ENCODE results near the gene KLF2.
"Not testable (repeated sequence)": the region's sequence is repeated elsewhere in the genome, so short reads cannot be mapped to it uniquely, and the experiment has no call there.

KLF2 gene

DNA sequence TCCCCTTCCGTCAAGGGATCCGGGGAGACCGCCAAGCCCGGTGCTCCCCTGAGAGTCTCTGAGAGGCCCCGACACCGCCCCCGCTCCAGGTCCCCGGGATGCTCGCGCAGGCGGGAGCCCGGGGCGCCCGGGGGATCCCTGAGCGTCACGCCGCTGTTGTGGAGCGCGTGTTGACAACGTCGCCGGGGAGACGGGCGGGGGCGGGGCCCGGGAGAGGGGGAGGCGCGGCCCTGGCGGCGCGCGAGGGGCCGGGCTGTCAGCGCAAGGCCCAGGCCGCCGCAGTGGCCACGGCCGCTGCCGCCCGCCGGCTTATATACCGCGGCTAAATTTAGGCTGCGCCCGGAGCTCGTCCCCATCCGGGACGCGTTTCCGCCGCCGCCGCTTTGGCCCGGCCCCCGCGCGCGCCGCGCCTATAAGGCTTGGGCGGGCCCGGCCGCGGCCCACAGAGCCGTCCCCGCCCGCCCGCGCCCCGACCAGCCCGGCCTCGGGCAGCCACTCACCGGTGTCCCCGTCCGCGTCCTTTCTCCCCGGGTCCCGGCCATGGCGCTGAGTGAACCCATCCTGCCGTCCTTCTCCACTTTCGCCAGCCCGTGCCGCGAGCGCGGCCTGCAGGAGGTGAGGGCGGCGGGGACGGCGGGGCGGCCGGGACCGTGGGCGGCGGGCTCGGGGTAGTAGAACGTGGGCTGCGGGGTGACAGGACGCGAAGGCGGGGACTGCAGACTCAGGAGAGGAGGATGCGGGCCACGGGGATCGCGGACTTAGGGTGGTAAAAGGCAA lies at the start of gene KLF2:
TSS of gene KLF2 (plus strand) at position 443 of the 777 bp plus-strand sequence. CDS start at position 541, 98 bp downstream.
- DNase-seq (ENCODE audit: low spot score): peak; percentile 38

DNA sequence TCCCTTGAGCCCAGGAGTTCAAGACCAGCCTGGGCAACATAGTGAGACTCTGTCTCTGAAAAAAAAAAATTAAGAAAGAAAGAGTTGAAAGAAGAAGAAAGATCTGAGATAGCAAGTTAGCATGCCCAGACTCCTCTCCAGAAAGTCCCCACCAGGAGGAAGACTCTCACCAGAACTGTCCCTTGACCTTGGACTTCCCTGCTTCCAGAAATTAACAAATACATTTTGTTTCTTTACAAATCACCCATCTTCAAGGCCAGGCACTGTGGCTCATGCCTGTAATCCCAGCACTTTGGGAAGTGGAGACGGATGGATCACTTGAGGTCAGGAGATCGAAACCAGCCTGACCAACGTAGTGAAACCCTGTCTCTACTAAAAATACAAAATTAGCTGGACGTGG lies 44.3 kb upstream of the KLF2 start:
- no peak for DNase-seq (ENCODE audit: low spot score)

DNA sequence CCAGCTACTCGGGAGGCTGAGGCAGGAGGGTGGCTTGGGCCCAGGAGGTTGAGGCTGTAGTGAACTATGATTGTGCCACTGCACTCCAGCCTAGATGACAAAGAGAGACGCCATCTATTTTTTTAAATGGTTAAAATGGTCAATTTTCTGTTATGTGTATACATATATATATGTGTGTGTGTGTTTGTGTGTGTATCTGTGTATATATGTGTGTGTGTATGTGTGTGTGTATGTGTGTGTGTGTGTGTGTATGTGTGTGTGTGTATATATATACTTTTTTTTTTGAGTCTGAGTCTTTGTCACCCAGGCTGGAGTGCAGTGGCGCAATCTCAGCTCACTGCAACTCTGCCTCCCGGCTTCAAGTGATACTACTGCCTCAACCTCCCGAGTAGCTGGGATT lies 42.9 kb upstream of the KLF2 start:
- no peak for DNase-seq (ENCODE audit: low spot score)

DNA sequence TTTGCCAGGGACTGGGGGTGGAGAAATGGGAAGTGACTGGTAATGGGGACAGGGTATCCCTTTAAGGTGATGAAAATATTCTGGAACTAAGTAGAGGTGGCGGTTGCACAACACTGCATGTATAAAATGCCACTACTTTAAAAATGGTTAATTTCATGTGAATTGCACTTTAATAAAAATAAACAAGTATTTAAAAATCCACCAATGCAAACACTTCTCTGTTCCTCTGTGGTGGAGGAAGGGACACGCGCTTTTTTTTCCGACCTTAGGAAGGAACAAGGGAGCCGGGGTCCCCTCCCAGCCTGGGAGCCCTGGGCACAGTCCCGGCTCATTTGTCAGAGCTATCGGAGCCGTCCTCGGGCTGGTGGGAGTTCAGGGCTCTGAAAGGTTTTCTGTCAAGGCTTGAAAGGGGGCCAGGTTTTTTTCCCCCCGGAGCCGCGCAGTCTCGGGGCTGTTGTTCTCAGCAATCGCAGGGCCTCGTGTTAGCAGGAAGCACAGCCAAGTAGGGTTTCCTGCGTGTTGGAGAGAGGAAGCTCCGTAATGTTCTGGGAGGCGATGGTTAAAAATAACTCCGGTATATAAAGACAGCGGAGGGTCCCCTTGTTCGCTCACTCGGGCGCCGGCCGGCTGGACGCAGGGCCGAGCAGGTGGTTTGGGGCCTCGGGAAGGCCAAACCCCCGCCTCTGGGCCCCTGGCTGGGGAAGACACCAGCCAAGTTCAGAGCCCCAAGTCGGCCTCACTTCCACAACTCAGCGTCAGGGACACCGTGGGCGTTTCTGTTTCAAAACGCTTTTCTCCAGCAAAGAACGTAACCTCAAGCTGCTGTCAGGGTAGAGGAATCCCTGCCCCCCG lies 41.2 kb upstream of the KLF2 start:
- peak; percentile 80 for DNase-seq (ENCODE audit: low spot score)

DNA sequence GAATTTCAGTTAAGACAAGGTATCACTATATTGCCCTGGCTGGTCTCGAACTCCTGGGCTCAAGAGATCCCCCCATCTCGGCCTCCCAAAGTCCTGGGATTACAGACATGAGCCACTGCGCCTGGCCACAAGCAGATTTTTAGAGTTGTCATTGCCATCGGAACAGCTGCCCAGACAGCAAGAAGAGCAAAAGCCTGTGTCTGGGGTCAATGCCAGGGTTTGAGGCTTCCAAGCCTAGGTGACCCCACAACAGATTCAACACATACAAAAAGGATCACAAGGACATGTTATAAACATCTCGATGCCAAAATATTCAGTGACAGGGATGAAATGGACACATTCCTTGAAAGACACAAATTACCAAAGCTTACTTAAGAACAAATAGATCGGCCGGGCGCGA lies 40.1 kb upstream of the KLF2 start:
- no peak for DNase-seq (ENCODE audit: low spot score)

DNA sequence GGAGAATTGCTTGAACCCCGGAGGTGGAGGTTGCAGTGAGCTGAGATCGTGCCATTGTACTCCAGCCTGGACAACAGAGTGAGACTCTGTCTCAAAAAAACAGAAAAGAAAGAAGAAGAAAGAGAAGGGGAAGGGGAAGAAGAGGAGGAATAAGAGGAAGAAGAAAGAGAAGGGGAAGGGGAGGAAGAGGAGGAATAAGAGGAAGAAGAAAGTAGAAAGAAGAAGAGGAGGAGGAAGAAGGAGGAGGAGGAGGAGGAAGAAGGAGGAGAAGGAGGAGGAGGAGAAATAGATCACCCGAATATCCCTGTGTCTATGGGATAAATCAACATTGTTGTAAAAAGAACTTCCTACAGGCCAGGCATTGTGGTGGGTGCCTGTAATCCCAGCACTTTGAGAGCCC lies 39.5 kb upstream of the KLF2 start:
- DNase-seq (ENCODE audit: low spot score): not testable (repeated sequence)

DNA sequence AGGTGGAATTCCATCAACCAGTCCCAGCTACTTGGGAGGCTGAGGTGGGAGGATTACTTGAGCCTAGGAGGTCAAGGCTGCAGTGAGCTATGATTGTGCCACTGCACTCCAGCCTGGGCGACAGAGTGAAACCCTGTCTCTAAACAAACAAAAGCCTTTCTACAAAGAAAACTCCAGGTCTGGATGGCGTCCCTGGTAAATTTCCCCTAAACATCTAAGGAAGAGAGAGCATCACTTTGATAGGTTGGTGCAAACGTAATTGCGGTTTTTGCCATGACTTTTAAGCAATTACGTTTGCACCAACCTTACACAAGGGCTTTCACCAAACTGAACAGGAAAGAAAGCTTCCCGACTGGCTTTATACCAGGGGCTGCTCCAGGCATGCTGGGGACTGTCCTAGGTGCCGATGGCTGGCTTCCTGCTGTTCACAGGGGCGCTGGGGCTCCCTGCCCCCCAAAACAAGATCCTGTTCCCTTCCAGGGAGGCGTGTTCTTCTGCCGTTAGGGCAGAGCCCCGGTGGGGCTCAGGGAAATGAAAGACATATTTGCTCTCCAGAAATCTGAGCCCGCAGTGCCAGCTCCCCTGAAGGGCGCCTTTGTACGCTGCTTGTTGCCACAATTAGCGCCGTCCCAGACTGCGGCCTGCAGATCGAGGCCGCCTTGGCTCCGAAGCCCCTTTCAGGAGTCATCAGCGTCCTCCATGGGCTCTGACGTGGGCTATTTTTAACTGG lies 38.7 kb upstream of the KLF2 start:
- peak; percentile 32 for DNase-seq (ENCODE audit: low spot score)

DNA sequence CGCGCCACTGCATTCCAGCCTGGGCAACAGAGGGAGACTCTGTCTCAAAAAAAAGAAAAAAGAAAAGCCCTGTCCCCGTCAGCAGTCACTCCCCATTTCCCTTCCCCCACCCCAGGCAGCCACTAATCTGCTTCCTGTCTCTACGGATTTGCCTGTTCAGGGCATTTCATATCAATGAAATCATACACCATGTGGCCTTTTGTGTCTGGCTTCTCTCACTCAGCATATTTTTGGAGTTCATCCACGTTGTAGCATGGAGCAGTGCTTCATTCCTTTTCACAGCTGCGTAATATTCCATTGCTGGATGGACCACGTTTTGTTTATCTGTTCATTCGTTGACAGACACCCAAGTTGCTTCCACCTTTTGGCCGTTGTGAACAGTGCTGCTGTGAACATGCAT lies 36.1 kb upstream of the KLF2 start:
- no peak for DNase-seq (ENCODE audit: low spot score)

DNA sequence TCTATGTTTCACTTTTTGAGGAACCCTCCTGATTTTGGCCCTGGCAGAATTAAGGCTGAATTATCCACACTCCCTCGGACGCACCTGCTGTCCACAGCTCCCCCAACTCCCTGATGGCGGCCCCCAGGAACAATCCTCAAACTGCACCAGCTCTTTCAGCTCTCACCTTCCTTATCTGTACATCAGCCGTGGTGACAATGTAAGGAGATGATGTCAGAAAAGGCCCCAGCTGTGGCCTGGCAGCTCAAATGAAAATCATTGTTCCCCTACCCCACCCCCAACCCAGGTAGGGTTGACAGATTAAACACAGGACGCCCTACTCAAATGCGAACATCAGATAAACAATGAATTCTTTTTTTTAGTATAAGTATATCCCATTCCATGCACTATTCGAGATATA lies 35.0 kb upstream of the KLF2 start:
- DNase-seq (ENCODE audit: low spot score): no peak

DNA sequence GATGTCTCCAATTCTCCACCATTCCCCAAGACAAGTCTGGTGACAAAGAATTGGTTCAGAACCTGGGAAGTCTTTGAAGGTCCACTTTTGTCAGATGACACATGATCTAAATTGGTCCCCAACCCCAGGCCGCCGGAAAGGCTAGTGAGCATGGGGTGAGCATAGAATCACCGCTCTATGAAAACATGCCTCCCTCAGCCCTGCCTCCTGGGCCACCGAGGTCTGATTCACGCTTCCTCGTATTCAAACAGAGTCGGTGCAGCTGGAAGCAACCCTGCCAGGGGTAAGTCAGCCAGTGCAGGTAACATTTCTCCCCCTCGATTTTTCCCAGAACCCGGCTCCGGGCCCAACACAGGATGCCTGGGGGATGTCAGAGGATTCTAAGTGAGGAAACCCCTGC lies 33.9 kb upstream of the KLF2 start:
- no peak for DNase-seq (ENCODE audit: low spot score)

DNA sequence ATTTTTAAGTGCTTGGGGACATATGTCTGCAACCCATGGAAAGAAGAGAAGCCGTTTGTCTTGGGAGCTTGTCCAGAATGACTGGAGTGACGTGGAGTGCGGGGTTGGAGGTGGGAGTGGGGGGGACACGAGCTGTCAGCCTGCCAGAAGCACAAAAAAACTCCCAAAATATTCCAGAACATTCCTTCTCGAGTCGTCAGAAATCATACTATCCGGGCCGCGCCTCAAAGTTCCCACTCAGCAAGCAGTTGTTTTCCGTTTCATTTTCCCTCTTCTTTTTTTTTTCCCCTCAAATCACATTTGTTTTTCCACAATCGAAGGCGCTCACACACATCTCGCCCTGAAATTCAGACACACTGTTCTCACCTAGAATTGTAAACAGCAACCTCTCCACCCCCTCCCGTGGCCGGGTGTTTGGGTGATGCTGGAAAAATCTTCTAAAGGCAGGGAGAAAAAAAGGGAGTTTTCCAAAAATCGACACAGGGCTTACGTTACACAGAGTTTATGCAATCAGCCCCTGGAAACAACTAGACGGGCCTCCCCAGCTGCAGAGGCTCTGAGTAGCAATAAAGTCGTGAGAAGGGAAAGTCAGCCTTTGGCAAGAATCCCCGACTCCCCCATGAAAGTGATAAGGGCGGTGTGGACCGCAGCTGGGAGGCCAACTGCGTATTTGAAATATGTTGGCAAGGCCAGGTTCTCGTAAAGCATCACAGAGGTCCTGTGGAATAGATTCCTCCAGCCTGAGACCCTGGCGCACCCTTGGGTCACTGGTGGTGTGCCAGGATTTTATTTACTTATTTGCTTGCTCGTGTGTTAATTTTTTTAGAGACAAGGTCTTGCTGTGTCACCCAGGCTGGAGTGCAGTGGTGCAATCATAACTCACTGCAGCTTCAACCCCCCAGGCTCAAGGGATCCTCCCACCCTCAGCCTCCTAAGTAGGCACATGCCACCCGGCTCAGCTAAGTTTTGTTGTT lies 31.2 kb upstream of the KLF2 start:
- peak; percentile 4 for DNase-seq (ENCODE audit: low spot score)

DNA sequence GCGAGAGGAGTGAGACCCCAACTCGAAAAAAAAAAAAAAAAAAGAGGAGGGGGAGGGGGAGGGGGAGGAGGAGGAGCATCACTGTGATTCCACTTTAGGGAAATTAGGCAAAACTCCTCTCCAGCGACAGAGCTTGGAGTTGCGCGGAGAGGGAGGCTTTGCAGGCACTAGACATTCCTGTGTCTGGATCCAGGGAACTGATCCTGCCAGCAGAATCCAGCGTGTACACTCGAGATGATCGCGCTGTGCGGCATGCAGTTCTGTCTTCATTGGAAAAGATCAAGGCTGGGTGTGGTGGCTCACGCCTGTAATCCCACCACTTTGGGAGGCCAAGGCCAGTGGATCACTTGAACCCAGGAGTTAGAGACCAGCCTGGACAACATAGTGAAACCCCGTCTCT lies 29.6 kb upstream of the KLF2 start:
- DNase-seq (ENCODE audit: low spot score): no peak

DNA sequence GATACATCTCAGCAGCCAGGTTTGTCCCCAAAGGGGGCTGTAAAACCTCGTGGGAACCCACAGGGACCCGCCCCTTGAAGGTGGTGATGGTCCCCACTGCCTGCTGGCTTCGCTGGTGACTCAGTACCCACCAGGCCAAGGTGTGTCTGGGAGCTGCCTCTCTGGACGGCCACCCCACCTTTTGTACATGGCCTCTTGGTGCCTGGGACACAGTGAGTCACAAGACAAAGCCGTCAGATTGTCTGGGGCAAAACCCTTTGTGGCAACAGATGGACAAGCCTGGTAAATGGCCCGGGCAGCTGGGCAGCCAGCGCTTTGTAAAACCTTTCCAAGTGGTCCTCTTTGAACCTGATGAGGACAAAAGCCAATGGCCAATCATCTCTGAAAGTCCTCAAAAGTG lies 27.9 kb upstream of the KLF2 start:
- no peak for DNase-seq (ENCODE audit: low spot score)

DNA sequence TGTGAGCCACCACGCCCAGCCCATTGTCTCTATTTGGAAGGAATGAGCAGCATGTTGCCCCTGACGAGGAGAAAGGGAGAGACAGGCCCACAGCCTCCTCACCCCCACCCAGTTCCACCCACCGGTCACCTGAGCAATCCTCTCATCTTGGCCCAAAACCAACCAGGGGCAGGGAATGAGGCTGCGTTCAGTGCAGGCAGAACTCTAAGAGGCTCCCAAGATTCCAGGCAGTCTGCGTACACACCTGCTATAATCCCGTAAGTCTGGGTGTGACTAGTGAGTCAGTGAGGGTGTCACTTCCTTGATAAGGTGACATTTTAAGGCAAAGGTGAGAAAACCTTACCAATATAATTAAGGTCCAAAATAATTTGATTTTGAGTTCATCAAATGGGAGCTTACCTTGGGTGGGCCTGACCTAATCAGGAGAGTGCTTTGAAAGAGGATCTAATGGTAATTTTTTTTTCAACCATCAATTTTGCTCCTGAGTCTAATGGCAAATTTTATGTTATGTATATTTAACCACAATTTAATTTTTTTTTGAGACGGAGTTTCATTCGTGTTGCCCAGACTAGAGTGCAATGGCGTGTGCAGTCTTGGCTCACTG lies 26.9 kb upstream of the KLF2 start:
- no peak for DNase-seq (ENCODE audit: low spot score)

DNA sequence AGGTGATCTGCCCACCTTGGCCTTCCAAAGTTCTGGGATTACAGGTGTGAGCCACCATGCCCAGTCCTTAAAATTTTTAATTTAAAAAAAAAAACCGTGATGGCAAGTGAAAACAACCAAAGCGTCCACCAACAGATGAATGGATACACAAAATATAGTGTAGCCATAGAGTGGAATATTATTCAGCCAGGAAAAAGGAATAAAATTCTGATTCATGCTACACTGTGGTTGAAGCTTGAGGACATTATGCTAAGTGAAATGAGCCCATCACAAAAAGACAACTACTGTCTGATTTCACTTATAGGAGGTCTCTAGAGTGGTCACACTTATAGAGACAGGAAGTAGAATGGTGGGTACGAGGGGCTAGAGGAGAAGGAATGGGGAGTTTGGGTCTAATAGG lies 26.3 kb upstream of the KLF2 start:
- DNase-seq (ENCODE audit: low spot score): no peak

DNA sequence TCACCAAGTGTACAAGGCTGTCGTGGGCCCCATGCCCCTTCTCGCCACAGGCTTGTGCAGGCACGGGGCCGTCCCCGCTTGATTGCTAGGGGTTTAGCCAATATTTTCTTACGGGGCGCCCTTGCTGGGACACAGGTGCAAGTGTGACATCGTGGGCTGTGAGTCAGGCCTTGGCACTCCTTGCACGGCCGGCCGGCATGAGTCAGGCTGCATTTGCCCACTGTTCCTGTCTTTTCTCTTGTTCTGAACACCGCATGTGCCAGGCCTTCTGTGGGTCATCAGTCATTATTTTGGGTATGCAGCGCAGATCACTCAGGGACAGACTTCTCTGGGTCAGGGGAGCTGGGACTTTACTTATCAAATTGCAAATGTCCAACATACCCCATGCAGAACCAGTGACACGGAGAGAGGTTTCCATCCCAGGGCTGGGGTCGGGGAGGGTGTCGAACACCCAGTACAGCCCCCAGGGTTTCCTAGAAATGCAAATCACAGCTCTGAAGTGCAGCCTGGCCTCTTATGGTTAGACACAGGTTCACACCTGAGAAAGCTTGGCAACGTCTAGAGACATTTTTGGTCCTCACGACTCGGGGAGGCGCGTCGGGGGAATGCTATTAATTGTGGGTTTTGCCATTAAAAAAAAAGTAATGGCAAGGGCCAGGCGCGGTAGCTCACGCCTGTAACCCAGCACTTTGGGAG lies 22.5 kb upstream of the KLF2 start:
- DNase-seq (ENCODE audit: low spot score): no peak

DNA sequence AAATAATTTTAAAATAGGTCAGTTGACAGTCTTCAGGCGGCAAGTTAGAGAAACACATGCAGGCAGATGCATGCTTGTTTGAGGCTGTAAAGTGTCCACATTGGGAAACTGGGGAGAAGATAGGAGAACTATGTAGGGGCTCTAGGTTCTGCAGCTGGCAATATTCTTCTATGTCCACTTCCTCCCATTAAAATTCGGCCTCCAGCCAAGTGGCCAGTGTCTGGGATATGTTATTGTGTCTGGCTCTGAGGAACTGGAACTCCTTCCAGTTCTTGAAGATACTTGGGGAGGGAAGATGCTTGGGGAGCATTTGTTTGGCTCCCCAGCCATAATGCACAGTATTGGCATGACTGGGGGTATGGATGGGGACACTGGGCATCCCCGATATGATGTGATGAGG lies 20.9 kb upstream of the KLF2 start:
- DNase-seq (ENCODE audit: low spot score): peak; percentile 24

DNA sequence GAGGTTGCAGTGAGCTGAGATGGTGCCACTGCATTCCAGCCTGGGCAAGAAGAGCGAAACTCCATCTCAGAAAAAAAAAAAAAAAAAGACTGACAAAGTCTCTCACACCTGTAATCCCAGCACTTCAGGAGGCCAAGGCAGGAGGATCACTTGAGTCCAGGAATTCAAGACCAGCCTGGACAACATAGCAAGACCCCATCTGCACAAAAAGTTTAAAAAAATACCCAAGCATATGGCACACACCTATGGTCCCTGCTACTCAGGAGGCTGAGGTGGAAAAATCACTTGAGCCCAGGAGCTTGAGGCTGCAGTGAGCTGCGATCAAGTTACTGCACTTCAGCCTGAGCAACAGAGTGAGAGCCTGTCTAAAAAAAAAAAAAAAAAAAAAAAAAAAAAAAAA lies 20.1 kb upstream of the KLF2 start:
- not testable (repeated sequence) for DNase-seq (ENCODE audit: low spot score)

DNA sequence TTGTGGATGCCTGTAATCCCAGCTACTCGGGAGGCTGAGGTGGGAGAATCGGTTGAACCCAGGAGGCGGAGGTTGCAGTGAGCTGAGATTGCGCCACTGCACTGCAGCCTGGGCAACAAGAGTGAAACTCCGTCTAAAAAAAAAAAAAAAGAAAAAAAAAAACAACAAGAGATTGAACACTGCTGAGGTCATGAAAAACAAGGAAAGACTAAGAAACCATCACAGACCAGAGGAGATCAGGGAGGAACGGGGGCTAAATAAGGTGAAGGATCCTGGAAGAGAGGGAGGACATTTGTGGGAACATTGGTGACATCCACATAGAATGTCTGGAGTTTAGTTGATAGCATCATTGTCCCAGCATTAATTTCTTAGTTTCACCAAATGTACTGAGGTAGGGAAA lies 19.6 kb upstream of the KLF2 start:
- DNase-seq (ENCODE audit: low spot score): not testable (repeated sequence)

DNA sequence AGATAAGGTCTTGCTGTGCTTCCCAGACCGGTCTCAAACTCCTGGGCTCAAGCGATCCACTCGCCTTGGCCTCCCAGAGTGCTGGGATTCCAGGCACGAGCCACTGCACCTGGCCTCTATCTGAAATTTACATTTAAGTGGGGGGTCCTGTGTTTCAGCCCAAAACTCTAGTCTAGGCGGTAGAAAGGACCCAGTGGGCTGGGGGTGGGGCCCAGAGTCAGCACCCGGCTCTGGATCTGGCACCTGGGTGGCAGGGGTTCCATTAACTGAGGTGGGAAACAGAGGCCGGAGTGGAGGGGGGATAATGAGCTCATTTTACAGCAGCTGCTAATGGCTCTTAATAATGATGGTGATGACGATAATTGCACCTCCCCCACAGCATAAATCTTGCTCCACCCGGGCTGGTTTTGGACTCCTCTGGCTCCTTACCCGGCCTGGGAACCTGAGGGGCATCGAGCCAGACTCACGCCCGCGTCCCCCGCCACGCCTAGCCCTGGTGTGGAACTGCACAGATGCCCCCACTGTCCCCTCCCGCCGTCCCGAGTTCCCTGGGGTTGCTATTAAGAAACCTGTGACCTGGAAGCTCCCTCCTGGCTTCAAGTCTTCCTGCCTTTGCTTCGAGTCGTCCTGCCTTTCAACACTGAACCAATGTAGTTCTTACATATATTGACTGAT lies 17.8 kb upstream of the KLF2 start:
- DNase-seq (ENCODE audit: low spot score): no peak

All from pons (tissue), 1 donor.